Germinal center (tissue), 1 donor: ENCODE data around the gene SPTA1.

Source experiments
- DNase-seq: peaks from one replicate; pipeline ENCODE4 v3.0.0; 2012; ENCODE audit warnings: mixed read lengths, low spot score

The SPTA1 gene

GRCh38 chr1:158685085-158685484 is 1.4 kb downstream of the SPTA1 start:
- DNase-seq: no peak

DNA sequence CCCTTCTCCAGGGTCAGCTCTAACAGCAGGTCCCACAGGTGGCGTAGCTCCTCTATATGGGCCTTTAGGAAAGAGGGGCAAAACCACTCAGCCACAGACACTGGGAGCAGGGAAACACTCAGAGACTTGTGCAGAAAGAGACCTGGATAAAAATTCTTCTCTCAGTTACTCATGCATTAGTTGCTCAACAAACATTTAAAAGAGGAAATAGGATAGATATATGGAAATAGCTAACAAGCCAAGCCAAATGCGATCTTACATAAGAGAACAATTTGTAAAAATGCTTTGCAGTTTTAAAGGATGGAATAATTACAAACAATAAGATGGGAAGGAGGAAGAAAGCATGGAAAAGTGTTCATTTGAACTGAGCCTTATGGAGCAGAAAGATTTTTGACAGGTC is 4.9 kb downstream of the SPTA1 start:
- no peak for DNase-seq

DNA sequence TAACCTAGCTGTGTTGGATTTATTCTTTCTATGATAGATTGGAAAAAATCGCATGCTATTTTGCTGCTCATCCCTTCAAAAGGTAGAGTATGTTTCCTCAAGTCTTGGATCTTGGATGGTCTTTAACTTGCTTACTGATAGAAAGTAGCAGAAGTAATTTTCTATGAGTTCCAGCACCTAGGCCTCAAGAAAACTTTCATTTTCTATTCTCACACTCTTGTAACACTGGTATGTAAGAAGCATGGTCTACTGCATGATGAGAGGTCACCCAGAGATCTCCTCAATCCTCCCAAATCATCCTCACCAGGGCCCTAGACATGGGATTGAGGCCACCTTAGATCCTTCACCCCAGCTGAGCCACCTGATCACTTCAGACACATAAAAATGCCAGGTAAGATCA is 7.2 kb downstream of the SPTA1 start:
- no peak for DNase-seq

- no peak for DNase-seq
Observed at GRCh38 chr1:158675563-158676323, 10.8 kb downstream of the SPTA1 start.

- no peak for DNase-seq
Observed at GRCh38 chr1:158674302-158674701, 12.2 kb downstream of the SPTA1 start.

- no peak for DNase-seq
Observed at GRCh38 chr1:158666037-158666436, 20.5 kb downstream of the SPTA1 start.

DNA sequence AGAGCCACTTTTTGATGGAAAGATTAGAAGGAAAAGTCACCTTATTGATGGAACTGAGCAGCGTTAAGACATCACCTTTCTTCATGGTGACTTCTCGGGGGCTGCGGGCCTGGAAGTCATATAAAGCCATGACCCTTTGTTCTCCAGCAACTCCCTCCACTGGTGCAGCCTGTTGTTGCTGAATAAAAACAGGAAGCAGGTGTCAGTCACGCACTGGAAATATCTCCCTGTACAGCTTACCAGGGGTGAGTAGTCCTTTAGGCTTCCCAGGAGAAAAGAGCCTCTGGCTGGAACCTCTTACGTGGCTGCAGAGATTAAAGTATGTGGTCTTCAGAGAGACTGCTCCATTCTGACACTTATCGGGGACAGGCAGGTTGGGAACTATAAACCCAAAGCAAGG is 31.9 kb downstream of the SPTA1 start:
- no peak for DNase-seq

GRCh38 chr1:158654086-158654485 is 32.4 kb downstream of the SPTA1 start:
- no peak for DNase-seq

DNA sequence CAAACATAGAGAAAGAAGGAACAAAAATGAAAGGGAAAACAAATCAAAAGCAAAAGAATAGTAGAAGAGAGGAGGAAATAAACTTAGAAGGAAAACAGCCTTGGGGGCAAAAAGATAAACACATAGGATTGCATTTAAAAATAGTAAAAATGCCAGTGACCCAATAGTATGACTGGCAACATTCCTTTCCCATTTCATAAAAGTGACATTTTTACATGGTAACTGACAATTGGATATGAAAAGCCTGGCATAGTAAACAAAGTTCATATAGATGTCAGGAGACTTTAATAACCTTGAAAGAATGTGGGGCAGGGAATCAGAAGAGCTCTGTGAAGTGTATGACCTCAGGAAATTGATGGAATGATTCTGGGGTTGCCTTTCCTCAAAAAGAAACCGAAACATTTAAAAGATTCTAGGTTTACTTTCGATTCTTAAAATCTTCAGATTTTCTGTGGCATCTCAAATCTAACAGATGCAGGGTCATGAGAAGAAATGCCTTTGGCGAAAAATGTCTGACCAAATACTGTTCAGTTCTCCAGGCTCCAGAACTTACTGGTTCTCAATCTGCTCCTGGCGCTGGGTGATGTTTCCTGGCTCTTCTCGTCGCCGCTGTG is 33.7 kb downstream of the SPTA1 start:
- DNase-seq: no peak

GRCh38 chr1:158649052-158649451 is 37.5 kb downstream of the SPTA1 start:
- no peak for DNase-seq

DNA sequence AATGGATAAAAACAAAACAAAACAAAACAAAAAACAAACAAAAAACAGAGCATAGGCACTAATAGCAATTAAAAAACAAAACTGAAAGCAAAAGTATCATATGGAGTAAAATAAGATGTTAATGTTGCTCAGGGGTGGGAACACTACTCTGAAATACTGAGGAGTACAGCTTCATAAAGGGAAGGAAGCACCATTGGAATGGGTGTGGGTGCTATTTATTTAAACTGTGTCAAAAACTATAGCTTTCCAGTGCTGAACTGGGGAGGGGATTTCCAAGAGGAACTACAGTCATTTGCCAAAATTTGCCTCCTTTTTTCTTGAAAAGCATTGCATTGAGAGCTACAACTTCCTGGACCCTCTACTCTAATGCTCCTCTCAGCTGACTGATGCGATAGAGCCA is 40.0 kb downstream of the SPTA1 start:
- no peak for DNase-seq

DNA sequence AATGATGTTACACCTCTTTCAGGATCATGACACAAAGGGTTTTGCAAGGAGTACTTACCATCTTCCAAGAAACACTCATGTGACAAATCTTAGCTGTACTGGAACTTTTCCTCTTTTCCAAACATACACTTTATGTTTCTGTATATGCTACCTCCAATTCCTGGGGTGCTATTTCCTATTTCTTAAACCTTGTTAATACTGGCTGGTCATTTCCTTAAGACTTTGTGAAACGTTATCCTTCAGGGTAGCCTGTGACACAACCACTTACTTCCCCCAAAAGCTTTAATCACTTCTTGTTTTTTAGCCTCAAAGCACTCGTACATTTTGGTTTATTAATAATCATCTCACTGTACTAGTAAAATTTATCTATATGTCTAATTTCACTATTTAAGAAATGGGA is 42.1 kb downstream of the SPTA1 start:
- DNase-seq: no peak

DNA sequence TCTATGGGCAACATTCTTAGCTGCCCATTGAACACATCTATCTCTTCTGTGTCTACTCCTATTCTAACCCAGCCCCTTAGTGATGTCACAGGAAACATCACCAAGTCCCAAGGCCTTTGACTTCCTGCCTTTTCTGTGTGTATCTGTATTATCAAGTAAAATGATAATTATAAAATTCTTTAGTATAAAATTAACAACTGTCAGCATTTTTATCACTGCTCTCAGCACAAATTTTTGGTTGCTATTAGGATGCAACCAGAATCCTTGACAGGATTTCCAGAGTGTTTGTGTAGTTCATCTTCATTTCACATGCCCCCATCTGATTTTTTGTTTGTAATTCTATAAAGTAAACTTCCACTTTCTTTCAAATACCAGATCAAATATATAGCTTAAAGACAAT is 47.6 kb downstream of the SPTA1 start:
- DNase-seq: no peak

- DNase-seq: no peak
Observed at GRCh38 chr1:158638146-158638545, 48.4 kb downstream of the SPTA1 start.

DNA sequence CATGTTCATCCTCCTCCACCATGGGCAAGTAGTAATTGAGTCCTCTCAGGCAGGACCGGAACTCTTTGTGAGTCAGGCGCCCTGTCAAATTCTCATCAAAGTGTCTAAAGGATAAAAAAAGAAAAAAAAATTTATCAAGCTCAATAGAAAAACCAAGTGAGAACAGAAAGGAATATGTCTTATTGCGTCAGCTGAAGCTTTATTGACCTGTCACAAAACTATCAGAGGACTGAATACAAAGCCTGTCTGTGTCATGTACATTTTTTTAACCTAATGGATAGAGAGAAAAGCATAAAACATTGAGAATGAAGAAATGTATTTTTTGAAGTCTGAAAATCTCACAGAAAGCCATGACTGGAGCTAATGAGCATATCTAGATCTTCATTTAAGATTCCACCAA is 72.8 kb downstream of the SPTA1 start:
- DNase-seq: no peak

DNA sequence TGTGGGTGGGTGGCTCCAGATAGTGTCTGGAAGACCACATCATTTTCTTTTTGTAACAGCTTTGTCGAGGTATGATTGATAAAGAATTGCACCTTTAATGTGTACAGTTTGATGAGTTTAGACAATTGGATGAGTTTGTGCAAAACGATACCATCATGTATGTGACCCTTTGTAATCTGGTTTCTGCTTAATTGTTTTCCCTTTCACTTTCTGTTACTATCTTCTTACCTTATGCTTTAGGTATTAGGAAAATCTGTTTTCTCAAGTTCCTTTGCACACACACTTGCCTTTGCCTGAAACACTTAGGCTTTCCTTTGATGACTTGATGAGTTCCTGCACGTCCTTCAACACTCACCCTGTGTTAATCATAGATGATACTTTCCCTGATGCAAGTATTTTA is 74.6 kb downstream of the SPTA1 start:
- no peak for DNase-seq

DNA sequence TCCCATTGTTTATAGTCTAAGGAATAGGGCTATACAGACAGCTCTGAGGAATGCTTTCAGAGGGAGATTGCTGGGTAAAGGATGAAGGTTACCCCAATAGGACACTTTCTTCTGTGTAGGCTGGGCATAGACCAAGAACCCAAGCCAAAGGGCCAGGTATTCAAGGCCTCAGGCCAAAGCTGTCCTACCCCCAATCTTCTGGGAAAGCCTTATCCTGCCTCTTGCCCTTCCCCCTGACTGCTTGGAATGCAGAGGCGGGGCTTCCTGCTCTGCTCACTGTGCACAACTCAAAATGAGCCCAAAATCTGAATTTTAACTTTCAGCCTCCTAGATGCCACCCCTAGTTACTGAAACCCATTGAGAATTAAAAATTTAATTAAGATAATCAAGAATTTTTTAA is 79.2 kb downstream of the SPTA1 start:
- no peak for DNase-seq

DNA sequence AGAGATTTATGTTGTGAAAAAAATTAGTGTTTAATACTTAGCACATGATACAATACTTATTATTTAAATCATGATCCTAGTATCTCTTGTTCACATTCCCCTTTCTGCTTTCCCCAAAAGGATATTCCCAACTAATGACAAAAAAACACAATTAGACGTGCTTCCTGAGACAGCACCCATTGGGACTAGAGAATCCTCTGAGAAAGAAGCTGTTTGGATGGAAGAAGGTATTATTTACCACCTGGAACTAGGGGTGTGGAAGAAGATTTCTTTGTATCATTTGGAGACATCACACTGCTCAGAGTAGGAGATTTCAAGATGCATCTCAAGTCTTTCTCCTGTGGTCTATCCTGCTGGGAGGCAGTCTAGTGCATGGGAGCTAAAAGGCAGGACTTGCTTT is 81.5 kb downstream of the SPTA1 start, which contains the start of gene OR10Z1:
TSS of gene OR10Z1 (plus strand) at position 301 of the 400 bp plus-strand sequence. CDS start 1,171 bp downstream, outside the sequence.
- DNase-seq: no peak

GRCh38 chr1:158600735-158601134 is 85.8 kb downstream of the SPTA1 start:
- DNase-seq: no peak

GRCh38 chr1:158586942-158587341 is 99.6 kb downstream of the SPTA1 start:
- no peak for DNase-seq

GRCh38 chr1:158583962-158584361 is 102.6 kb downstream of the SPTA1 start:
- DNase-seq: no peak

DNA sequence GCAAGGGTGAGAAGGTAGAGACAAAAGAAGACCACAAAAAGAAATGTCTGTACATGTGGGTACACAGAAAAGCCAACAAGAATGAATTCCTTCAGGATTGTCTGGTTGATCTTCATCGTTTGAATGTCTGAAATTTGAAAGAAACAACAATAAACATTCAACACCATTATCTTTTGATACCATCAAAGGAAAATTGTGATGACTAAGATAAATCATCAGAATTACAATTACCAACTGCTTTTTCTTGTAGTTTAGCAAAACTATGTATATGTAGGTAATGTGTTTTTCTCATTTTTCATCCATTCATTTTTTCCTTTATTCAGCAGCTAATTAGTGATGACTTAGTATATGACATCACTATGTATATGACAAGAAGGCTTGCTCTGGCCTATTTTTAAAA is 106.8 kb downstream of the SPTA1 start, which contains the start of gene OR10X1:
TSS of gene OR10X1 (minus strand) at position 167 of the 400 bp plus-strand sequence. CDS start at position 167, 0 bp downstream.
- DNase-seq: no peak

DNA sequence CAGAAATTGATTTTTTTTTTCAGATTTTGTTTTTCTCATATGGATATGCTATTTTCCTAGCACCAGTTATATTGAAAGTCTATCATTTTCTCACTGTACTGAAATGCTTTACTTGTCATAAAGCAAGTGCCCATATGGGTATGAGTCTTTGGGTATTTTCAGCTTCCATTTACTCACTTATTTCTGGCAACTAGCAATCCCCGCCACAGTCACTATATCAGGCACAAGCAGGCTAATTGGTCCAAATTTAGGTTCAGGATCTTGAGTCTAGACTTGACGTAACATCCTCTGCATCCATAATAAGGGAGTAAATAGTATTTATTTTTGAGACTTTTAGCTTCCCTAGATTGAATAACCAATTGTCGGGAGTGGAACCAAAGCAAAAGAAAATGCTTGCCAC is 109.0 kb downstream of the SPTA1 start:
- no peak for DNase-seq

DNA sequence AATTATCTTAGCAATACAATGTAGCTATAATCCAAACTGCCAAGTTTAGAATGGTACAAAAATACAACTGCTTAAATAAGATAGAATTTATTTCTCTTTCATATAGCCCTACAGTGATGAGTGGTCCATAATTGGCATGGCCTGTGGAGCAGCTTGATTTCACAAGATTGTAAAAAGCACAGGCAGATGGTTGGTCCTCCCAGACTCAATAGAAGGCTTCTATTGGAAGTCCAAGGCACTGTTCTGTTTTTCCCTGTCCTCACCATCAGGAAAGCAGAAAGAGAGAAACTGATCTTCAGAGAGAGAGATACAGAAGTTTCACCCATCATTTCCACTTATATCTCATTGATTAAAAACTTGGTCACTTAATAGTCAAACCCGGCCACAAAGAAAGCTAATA is 114.3 kb downstream of the SPTA1 start:
- no peak for DNase-seq
